Lower lobe of right lung (tissue), 2 donors: Measurements from ENCODE around the gene RNU1-3. TPM values are rescaled to one million over a fixed set of nuclear protein-coding genes. Genes with fewer than 3 reads are reported as not detected.
A peak's percentile ranks its signal among the peaks of the same experiment; 100 is the strongest.
"Not testable (repeated sequence)": the region's sequence is repeated elsewhere in the genome, so short reads cannot be mapped to it uniquely, and the experiment has no call there.

Experiments used
- ATAC-seq, 2 donors: fragments of 200-7000 bp; cut with Tn5 transposase; one replicate each; pipeline ENCODE4 v1.9.1; 2020 to 2022; ENCODE audit warnings: mild to moderate bottlenecking in 2 of 2, moderate library complexity in 2 of 2
- DNase-seq: peaks from one replicate; pipeline ENCODE4 v3.0.0-alpha.2; 2020
- H3K27ac ChIP-seq: fragments of 200-600 bp; one replicate; pipeline ENCODE4 v1.8.0; 2022
- H3K27me3 ChIP-seq: fragments of 200-600 bp; one replicate; pipeline ENCODE4 v1.8.0; 2022; ENCODE audit warnings: low read depth
- H3K36me3 ChIP-seq: fragments of 200-600 bp; one replicate; pipeline ENCODE4 v1.8.0; 2022; ENCODE audit warnings: mild to moderate bottlenecking
- H3K4me1 ChIP-seq: fragments of 200-600 bp; one replicate; pipeline ENCODE4 v1.8.0; 2022
- H3K4me3 ChIP-seq: fragments of 200-600 bp; one replicate; pipeline ENCODE4 v1.8.0; 2022; ENCODE audit warnings: mild to moderate bottlenecking
- H3K9me3 ChIP-seq: fragments of 200-600 bp; one replicate; pipeline ENCODE4 v1.8.0; 2022
- CTCF ChIP-seq: fragments of 200-600 bp; IDR thresholded peaks from one replicate; pipeline ENCODE4 v1.8.0; 2022; ENCODE audit warnings: antibody characterized with exemption, mild to moderate bottlenecking
- intact Hi-C: fragments of 100-400 bp; cut with DNase I; formaldehyde crosslinking; loops from one replicate; pipeline ENCODE4 v1.11.0; 2022
- total RNA-seq: library from RNA; stranded (reverse); fragmentation: NEBNext Ultra II Directional; extraction: Animal tissue kit (Norgen Biotek cat#: 25700); gene quantifications from one replicate; pipeline ENCODE4 v1.2.1, GENCODE V29; 2021
- donor health status: DM: no; HTN: yes; CAD: no; lungs with severe emphysema.

The RNU1-3 gene
- total RNA-seq, 1 donor from 2014 or later, result 6,803 TPM

- H3K4me3 ChIP-seq, result no peak overlapping the region
- no peaks in the 10 kb centered on the region for H3K9me3 ChIP-seq
- H3K36me3 ChIP-seq, result peaks cover 98% of the 10 kb centered on the region
- intact Hi-C loops, result no loop called here
- no peak overlapping the region for H3K27ac ChIP-seq
- H3K4me1 ChIP-seq, result no peaks in the 10 kb centered on the region
- ATAC-seq, result peak in 1 of 2 donors; percentile 2
- H3K27me3 ChIP-seq, result no peaks in the 10 kb centered on the region
- no peak for TF ChIP-seq CTCF
- peak; percentile 55 for DNase-seq
Measured at GRCh38 chr1:16625497-16626408, 41.0 kb downstream of the RNU1-3 start.

- not testable (repeated sequence) for H3K27ac ChIP-seq
Measured at GRCh38 chr1:16623812-16624719, 42.7 kb downstream of the RNU1-3 start.

GRCh38 chr1:16623337-16623736 lies 43.4 kb downstream of the RNU1-3 start:
- DNase-seq, result peak; percentile 55
- H3K9me3 ChIP-seq, ATAC-seq, H3K4me3 ChIP-seq, H3K27ac ChIP-seq, H3K27me3 ChIP-seq, H3K4me1 ChIP-seq, intact Hi-C loops: not testable (repeated sequence)
- H3K36me3 ChIP-seq, result peaks cover 86% of the 10 kb centered on the region

More at GRCh38 chr1:16623812-16624719, 42.7 kb downstream of the RNU1-3 start:
- peak; percentile 83 for DNase-seq
- H3K27me3 ChIP-seq, H3K9me3 ChIP-seq, H3K4me3 ChIP-seq, intact Hi-C loops, H3K4me1 ChIP-seq: not testable (repeated sequence)
- H3K36me3 ChIP-seq, result peaks cover 88% of the 10 kb centered on the region
- ATAC-seq, result peak; percentile 39 to 43

GRCh38 chr1:16621681-16622315 lies 45.0 kb downstream of the RNU1-3 start:
- H3K27me3 ChIP-seq, H3K4me1 ChIP-seq, H3K9me3 ChIP-seq, H3K4me3 ChIP-seq, ATAC-seq, intact Hi-C loops, H3K27ac ChIP-seq: not testable (repeated sequence)
- DNase-seq, result peak; percentile 48
- H3K36me3 ChIP-seq, result peaks cover 83% of the 10 kb centered on the region

GRCh38 chr1:16621300-16621658 lies 45.5 kb downstream of the RNU1-3 start:
- ATAC-seq (no peak), DNase-seq (no peak)
- TF ChIP-seq CTCF, result no peak
- Histone ChIP-seq H3K27me3 (no peaks in the 10 kb centered on the region), H3K9me3 (no peaks in the 10 kb centered on the region), H3K27ac (no peak overlapping the region), H3K4me1 (no peaks in the 10 kb centered on the region), H3K36me3 (peaks cover 78% of the 10 kb centered on the region), H3K4me3 (no peak overlapping the region)
- intact Hi-C loops, result no loop called here

- H3K36me3 ChIP-seq, result peaks cover 65% of the 10 kb centered on the region
- peak; percentile 45 for DNase-seq
- H3K27ac ChIP-seq, ATAC-seq, H3K4me3 ChIP-seq, H3K4me1 ChIP-seq, H3K9me3 ChIP-seq, H3K27me3 ChIP-seq, intact Hi-C loops: not testable (repeated sequence)
Measured at GRCh38 chr1:16619803-16620501, 46.8 kb downstream of the RNU1-3 start.

- no peak overlapping the region for H3K27ac ChIP-seq
- H3K4me1 ChIP-seq, result peaks cover 5% of the 10 kb centered on the region
- ATAC-seq, result no peak
- peak; percentile 52 for DNase-seq
- no peaks in the 10 kb centered on the region for H3K9me3 ChIP-seq
- H3K4me3 ChIP-seq, result no peak overlapping the region
- intact Hi-C loops, result no loop called here
- no peaks in the 10 kb centered on the region for H3K27me3 ChIP-seq
- peaks cover 52% of the 10 kb centered on the region for H3K36me3 ChIP-seq
- TF ChIP-seq CTCF, result no peak
Measured at GRCh38 chr1:16618719-16619118, 48.0 kb downstream of the RNU1-3 start.
